Neural cell (in vitro differentiated cells): ENCODE results near the gene CNTN6. TPM values are rescaled to one million over a fixed set of nuclear protein-coding genes. Genes with fewer than 3 reads are reported as not detected.

Source experiments
- H2AFZ ChIP-seq: fragments of 200-600, 300-800 bp; sonication (generic), shearing (Covaris generic); 2 replicates; pipeline ENCODE4 v1.6.0; 2014; ENCODE audit warnings: low read depth, mild to moderate bottlenecking, antibody characterized with exemption, low read length, moderate library complexity
- H3F3A ChIP-seq: fragments of 200-600 bp; shearing (Covaris generic); 2 replicates; pipeline ENCODE4 v1.6.1; 2016; ENCODE audit warnings: mild to moderate bottlenecking, moderate library complexity, mixed read lengths, antibody characterized with exemption, low read length; ENCODE audit not compliant: insufficient read depth, poor library complexity, severe bottlenecking
- H3K27ac ChIP-seq: fragments of 200-600, 300-800 bp; sonication (generic), shearing (Covaris generic); 2 replicates; pipeline ENCODE4 v1.5.1; 2014; ENCODE audit warnings: mild to moderate bottlenecking, low read length, moderate library complexity
- H3K27me3 ChIP-seq: fragments of 300-800, 200-600 bp; sonication (generic), shearing (Covaris generic); 2 replicates; pipeline ENCODE4 v1.6.0; 2014; ENCODE audit warnings: mild to moderate bottlenecking, low read depth, low read length, moderate library complexity; ENCODE audit not compliant: insufficient read depth
- H3K36me3 ChIP-seq: fragments of 300-800, 200-600 bp; sonication (generic), shearing (Covaris generic); 2 replicates; pipeline ENCODE4 v1.5.1; 2014; ENCODE audit warnings: mild to moderate bottlenecking, antibody characterized with exemption, low read length, moderate library complexity; ENCODE audit not compliant: insufficient read depth
- H3K4me2 ChIP-seq: fragments of 300-800, 200-600 bp; sonication (generic), shearing (Covaris generic); 2 replicates; pipeline ENCODE4 v1.6.0; 2014; ENCODE audit warnings: mild to moderate bottlenecking, low read length
- H3K4me3 ChIP-seq: fragments of 300-800, 200-600 bp; sonication (generic), shearing (Covaris generic); 2 replicates; pipeline ENCODE4 v1.5.1; 2014; ENCODE audit warnings: mild to moderate bottlenecking, low read length, moderate library complexity
- H3K79me2 ChIP-seq: fragments of 200-600 bp; shearing (Covaris generic); replicated peaks from 2 replicates; pipeline ENCODE4 v1.6.0; 2014; ENCODE audit warnings: mild to moderate bottlenecking, low read length, moderate library complexity; ENCODE audit not compliant: insufficient read depth
- H3K9ac ChIP-seq: fragments of 300-800, 200-600 bp; sonication (generic), shearing (Covaris generic); 2 replicates; pipeline ENCODE4 v1.6.1; 2016; ENCODE audit warnings: mild to moderate bottlenecking, low read length, mixed read lengths
- H3K9me2 ChIP-seq: fragments of 200-600 bp; shearing (Covaris generic); 2 replicates; pipeline ENCODE4 v1.6.1; 2016; ENCODE audit warnings: mild to moderate bottlenecking, low read length, mixed read lengths; ENCODE audit not compliant: insufficient read depth
- H3K9me3 ChIP-seq: fragments of 200-600, 300-800 bp; sonication (generic), shearing (Covaris generic); 2 replicates; pipeline ENCODE4 v1.6.1; 2016; ENCODE audit warnings: mild to moderate bottlenecking, mixed run types, low read length, moderate library complexity, mixed read lengths
- H4K20me1 ChIP-seq: fragments of 200-600 bp; shearing (Covaris generic); 2 replicates; pipeline ENCODE4 v1.6.1; 2016; ENCODE audit warnings: mild to moderate bottlenecking, mixed run types; ENCODE audit not compliant: insufficient read depth
- CTCF ChIP-seq: fragments of 450-650 bp; IDR thresholded peaks from 2 replicates; pipeline ENCODE4 v1.5.1; 2014; ENCODE audit warnings: antibody characterized with exemption, mild to moderate bottlenecking, moderate library complexity; ENCODE audit not compliant: poor library complexity, severe bottlenecking
- EP300 ChIP-seq: fragments of 450-650 bp; conservative IDR thresholded peaks from 2 replicates; pipeline ENCODE4 v1.6.1; 2014; ENCODE audit warnings: antibody characterized with exemption, mild to moderate bottlenecking, moderate library complexity; ENCODE audit not compliant: poor library complexity, severe bottlenecking
- EZH2 ChIP-seq: fragments of 200-600, 300-800 bp; shearing (Covaris generic), sonication (generic); IDR thresholded peaks from 2 replicates; pipeline ENCODE4 v1.6.1; 2014; ENCODE audit warnings: antibody characterized with exemption, low read length, borderline replicate concordance, mild to moderate bottlenecking; ENCODE audit not compliant: insufficient read depth, poor library complexity, severe bottlenecking
- MXI1 ChIP-seq: fragments of 450-650 bp; conservative IDR thresholded peaks from 2 replicates; pipeline ENCODE4 v1.6.1; 2014; ENCODE audit warnings: antibody characterized with exemption, mild to moderate bottlenecking; ENCODE audit not compliant: poor library complexity, severe bottlenecking
- POLR2AphosphoS5 ChIP-seq: IDR thresholded peaks from 2 replicates; pipeline ENCODE4 v1.6.1; 2012
- RAD21 ChIP-seq: fragments of 450-650 bp; conservative IDR thresholded peaks from 2 replicates; pipeline ENCODE4 v1.6.1; 2014; ENCODE audit warnings: antibody characterized with exemption, mild to moderate bottlenecking, moderate library complexity
- REST ChIP-seq: IDR thresholded peaks from 2 replicates; pipeline ENCODE4 v1.6.1; 2012; ENCODE audit warnings: borderline replicate concordance
- SMC3 ChIP-seq: fragments of 450-650 bp; conservative IDR thresholded peaks from 2 replicates; pipeline ENCODE4 v1.6.1; 2014; ENCODE audit warnings: antibody characterized with exemption, mild to moderate bottlenecking, moderate library complexity; ENCODE audit not compliant: poor library complexity
- TAF1 ChIP-seq: IDR thresholded peaks from 2 replicates; pipeline ENCODE4 v1.6.1; 2012; ENCODE audit warnings: low read depth
- polyA plus RNA-seq: library from polyadenylated mRNA; depleted of rRNA; stranded (reverse); fragments of >200 nt; gene quantifications from 2 replicates; pipeline ENCODE4 v1.2.3, GENCODE V29; 2014

Gene CNTN6
- polyA plus RNA-seq, 1 donor from 2014 or later = 1.8 TPM

- no peak for TF ChIP-seq REST
Observed at GRCh38 chr3:1294586-1294985, 201.8 kb downstream of the CNTN6 start (continued).

- Histone ChIP-seq H3K36me3 (no peaks in the 10 kb centered on the region), H3F3A (no peaks in the 10 kb centered on the region), H3K9me2 (no peaks in the 10 kb centered on the region), H3K79me2 (no peaks in the 10 kb centered on the region), H3K9me3 (no peaks in the 10 kb centered on the region), H4K20me1 (no peaks in the 10 kb centered on the region), H3K4me2 (no peak overlapping the region), H3K27me3 (no peaks in the 10 kb centered on the region), H3K27ac (no peak overlapping the region), H3K4me3 (no peak overlapping the region), H3K9ac (no peak overlapping the region), H2AFZ (no peak overlapping the region)
- TF ChIP-seq SMC3 (no peak), EZH2 (no peak), EP300 (no peak), TAF1 (no peak), REST (no peak), RAD21 (no peak), POLR2AphosphoS5 (no peak), CTCF (no peak), MXI1 (no peak)
Observed at GRCh38 chr3:1318296-1319005, 225.6 kb downstream of the CNTN6 start.
